ENCODE results near the gene CARNS1.

The CARNS1 gene

DNA sequence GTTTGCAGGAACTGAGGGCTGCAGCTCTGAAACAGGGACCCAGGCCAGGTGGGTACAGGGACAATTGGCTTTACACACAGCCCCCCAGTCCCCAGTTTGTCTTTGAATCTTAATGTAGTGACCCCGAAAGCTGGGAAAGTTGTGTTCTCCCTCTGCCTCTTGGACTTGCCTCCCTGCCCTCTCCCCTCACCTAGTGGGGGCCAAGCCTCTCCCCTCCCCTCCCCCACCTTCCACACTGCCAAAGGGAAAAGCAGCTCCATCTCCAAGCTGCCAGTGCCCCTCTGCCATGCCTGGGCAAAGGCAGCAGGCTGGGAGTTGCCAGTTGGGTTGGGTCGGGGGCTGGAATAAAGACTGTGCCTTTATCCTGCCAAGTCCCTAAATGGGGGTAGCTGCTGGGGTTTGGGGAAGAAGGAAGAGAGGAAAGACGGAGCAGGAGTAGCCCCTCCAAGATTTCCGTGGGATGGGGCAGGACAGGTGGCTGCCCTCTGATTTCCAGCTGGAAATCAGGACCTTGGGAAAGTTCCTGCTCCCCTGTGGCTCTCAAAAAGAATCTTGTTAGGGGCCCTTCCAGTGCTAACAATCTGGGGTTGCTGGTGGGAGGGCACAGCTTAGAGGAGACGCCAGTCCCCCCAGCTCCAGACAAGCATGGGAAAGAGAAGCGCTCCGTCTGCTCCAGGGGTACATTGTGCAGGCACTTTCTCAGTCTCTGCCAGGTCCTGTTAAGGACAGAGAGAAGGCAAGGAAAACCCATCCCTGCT is 39.2 kb upstream of the CARNS1 start:
- DNase-seq = no peak

DNA sequence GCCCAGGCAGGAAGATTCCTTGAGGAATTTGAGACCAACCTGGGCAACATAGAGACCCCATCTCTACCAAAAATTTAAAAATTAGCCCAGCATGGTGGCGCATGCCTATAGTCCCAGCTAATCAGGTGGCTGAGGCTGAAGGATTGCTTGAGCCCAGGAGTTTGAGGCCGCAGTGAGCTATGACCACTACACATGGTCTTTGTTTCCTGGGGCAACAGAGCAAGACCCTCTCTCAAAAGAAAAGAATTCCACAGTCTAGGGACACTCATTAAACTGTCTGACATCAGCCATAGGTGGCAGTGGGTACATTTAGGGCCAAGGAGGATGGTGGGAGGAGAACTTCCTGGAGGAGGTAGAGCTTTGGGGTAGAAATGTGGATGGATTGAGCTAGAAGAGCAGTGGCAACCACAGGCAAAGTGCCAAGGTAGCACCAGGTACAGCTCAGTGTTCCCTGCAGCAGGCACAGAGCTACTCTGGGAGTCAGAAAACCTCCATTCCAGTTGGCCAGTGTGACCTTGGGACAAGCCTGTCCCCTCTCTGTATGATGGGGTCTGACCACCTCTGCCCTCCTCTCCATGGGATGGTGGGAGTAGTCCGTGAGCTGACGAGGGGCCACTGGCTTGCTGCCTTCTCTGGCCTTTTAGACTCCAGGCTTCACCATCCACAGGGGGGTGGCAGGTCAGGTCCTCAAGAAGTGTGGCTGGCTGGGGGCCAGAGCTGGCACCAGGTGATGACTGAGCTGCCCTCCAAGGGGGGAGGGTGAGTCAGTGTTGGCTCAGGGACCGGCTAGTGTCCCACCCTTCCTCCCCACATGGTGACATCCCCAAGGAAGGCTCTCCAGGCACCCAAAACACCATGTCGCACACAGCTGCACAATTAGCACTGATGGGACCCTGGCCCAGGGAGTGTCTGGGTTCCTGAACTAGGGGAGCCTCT is 38.3 kb upstream of the CARNS1 start:
- no peak for DNase-seq

DNA sequence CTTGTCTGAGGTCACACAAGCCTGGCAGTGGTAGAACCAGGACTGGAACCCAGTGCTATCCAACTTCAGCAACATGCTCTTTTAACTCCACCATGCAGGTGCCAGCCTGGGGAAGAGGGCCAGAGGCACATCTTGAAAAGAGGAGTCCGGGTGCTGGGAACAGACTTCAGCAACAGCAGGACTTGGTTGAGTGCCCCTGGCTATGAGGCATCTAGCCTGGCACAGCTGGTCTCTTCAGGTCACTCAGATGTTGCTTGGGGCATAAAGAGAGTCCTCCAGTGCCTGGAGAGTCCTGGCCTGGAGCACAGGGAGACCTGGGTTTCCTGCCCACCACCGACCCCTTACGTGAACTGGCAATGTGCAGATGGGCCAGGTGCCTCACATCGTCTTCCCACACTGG is 36.9 kb upstream of the CARNS1 start:
- DNase-seq = no peak

DNA sequence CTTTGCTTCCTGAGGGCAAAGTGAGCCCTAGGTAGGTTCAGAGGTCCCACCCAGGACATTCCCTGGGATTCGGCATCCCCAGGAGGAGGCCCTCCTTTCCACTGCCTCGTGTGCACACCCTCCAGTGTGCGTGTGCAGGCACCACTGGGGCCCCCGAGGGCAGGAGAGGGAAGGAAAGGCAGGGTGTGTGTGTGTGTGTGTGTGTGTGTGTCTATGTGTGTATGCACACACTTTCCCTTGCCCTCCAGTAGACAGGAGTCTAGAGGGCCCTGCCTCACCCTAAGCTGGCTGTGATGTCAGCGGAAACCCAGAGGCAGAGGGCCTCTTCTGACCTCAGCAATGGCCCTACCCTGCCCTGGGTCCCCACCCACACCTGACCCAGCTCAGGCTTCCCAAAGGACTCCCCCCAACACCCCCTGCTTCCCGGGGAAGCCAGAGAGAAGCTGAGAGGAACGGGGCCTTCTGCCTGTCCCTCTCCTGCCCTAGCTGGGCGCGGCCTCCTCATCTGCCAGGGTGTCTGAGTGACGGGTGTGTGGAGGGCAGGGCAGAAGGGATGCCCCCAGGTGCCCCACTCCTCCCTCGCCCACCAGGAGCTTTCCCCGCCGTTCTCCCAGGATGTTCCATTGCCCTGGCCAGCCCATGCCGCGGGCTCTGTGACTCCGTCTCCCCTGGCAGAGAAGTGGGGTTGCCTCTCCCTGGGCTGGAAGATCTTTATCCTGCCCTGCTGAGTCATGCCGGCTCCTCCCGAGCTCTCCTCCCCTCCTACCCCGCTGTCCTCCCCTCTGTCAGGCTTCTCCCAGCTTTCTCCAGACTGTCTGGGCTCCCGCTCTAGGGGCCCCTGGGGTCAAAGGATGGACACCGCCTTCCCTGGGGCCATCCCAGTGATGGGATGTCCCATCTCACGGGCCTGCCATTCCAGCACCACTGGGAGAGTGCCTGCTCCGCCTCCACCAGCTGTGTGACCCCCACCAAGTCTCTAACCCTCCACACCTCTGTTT is 36.1 kb upstream of the CARNS1 start:
- no peak for DNase-seq

DNA sequence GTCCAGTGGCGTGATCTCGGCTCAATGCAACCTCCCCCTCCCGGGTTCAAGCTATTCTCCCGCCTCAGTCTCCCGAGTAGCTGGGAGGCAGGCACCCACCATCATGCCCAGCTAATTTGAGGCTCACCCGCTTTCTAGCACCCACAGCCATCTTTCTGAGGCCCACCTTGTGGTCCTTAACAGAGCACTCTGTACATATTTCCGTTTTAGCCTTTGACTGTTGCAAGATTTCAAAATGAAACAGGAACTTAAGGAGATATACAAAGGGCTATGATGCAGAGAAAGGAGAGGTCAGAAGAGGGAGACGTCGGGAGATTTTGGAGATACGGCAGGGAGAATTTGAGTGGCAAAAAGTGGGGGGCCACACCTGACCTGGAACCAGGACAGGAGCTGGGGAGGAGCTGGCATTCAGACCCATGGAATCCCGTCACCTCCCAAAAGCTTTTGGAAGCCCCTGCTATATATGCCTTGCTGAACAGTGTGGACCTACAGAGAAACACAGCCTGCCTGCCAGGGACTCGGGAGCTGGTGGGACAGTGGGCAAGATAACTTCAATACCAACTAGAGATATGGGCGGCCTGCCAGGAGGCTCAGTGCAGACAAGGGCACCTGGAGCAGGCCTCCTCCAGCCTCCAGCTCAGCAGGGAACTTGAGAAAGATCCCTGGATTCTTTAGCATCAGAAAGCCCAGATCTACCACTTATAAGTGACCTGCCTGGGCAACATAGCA is 34.1 kb upstream of the CARNS1 start:
- DNase-seq = no peak

DNA sequence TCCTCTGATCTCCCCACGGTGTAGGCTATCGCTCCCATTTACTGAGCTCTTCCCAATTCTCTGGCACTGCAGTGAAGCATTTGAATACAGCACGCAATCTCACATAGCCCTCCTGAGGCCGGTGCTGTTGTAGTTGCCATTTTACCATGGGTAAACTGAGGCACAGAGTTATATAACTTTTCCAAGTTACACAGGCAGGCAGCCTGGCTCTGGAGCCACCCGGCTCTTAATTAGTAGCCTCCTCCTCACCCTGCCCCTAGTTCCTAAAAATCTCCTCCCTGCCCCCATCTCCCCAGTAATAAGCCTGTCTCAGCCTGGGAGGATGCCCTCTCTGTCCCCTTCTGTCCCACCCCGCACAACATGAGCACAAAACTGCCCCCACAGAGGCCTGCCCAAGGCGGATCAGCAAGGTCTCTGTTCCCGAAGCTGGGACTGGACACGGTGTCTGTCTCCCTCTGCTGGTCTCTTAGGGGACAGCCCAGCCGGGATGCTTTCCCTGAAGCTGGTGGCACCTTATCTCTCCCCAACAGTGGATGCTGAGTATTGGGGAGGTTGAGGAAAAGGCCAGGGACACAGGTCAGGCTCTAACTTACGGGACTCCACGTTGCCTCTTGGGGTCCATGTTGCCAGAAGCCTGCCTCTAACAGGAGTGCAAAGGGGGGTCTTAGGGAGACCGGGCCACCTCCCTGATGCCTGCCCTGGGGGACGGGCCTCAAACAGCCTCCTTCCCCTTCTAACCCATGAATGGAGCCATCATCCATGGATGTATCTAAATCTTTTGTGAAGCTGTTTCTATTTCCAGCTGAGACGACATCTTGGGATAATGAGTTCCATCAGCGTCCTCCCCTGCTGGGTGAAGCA is 33.0 kb upstream of the CARNS1 start:
- peak; percentile 53 for DNase-seq

DNA sequence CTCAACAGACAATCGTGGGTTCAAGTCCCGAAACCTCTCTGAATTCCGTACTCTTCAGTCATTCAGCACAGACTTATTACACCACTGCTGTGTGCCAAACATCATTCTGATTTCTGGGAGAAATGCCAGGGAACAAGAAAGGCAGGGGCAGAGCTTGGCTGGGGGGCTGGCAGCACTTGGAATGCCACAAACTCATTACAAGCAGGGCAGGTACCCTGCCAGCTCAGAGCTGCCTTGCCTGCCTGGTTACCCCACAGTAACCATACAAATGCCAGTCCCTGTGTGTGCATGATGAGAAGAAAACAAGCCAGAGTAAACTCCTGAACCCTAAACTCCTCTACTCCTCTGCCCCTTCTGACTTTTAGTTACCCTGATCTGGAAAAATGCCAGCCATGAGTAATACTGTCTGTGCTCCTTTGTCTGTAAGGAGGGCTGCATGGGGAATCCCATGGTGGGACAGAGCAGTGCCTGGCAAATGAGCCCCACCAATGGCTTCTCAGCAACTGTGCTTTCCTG is 30.6 kb upstream of the CARNS1 start:
- no peak for DNase-seq

DNA sequence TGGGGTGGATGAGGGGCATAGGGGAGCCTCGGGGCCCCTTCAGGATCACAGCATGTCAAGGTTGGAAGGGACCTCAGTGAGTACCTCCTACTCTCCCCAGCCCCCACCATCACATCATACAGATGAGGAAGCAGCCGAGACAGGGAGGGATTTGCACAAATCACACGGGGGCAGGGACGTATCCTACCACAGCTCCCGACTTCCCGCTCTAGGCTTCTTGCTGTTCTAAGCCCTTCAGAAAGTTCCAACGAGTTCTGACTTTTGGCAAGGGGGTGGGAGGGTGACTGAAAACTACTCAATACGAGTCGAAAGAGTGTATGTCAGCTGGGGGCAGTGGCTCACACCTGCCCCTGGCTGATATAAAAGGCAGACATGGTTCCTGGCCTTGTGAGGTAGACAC is 28.4 kb upstream of the CARNS1 start:
- DNase-seq = no peak

DNA sequence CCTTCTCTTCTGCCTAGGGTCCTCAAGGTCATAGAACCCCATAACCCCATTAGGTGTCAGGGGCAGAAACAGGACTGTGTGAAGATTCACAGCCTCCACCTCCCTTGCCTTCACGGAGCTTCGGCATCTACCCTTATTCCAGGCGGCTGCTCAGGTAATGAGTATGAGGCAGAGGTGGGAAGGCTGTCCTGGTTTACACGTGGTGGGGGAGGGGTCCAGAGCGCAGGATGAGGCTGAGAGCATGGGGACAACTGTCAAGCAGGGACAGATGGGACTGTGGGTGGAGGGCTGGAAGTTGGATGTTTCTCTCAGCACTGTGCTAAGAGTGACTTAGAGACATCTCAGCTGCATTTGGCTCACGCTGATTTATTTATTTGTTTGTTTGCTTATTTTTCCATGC is 28.0 kb upstream of the CARNS1 start:
- no peak for DNase-seq

DNA sequence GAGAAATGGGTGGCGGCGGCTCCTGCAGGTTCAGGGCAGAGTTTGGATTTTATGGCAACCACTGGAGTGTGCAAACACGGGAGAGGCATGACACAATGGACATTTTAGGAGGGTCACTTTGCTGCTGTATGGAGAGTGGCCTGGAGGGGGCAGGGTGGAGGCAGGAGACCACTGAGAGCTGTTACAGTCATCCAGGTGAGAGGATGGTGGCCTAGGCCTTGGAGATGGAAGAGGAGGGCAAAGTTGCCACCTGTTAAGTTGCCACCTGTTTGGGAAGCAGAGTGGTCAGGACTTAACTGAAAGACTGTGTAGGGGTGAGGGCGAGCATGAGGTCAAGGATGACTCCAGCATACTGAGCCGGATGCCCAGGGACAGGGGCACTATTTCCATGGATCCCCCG is 26.0 kb upstream of the CARNS1 start:
- no peak for DNase-seq

DNA sequence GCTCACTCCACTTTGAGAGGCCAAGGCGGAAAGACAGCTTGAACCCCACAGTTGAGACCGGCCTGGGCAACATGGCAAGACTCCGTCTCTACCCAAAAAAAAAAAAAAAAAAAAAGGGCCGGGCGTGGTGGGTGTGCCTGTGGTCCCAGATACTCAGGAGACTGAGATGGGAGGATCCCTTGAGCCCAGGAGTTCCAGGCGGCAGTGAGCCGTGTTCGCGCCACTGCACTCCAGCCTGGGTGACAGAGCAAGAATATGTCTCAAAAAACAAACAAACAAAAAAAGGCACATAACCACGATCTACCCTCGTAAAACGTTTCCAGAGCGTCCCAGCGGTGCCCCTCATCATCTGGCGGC is 24.6 kb upstream of the CARNS1 start:
- DNase-seq = no peak

DNA sequence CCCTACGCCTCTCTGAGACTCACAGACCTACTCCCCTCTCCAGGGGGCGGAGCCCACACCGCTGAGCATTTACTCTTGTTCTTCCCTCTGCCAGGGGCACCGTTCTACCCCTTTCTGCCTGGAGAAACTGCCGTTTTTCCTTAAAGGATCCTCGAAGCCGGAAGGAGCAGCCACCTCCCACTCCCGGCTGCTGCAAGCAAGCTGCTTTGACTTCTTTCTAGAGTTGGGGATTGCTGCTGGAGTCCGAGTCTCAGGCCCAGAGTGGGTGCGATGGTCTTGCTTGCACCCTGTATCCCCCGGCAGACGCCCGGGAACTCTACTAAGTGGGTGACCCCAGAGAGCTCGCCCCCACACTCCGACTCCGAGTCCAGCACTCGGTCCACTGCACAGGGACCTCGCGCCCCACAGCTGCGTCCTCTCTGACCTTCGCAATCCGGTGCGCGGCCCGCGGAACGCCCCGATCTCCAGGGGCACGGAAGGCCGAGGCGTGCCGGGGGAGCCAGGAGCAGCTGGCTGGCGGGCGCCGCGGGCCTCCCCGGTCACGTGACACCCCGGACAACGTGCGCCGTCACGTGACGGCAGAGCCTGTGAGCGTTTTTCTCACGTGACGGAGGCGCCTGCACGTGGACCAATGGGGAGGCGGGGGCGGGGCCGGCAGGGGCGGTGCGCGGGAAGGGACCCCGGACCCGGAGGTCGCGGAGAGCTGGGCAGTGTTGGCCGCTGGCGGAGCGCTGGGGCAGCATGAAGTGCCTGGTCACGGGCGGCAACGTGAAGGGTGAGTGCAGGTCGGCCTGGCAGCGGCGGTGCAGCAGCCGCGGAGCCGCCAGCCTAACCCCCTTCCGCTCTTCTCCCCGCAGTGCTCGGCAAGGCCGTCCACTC is 23.9 kb upstream of the CARNS1 start, which contains the start of gene RAD9A:
TSS of gene RAD9A (plus strand) at position 683 of the 879 bp plus-strand sequence. CDS start at position 742, 59 bp downstream.
- peak; percentile 95 for DNase-seq

DNA sequence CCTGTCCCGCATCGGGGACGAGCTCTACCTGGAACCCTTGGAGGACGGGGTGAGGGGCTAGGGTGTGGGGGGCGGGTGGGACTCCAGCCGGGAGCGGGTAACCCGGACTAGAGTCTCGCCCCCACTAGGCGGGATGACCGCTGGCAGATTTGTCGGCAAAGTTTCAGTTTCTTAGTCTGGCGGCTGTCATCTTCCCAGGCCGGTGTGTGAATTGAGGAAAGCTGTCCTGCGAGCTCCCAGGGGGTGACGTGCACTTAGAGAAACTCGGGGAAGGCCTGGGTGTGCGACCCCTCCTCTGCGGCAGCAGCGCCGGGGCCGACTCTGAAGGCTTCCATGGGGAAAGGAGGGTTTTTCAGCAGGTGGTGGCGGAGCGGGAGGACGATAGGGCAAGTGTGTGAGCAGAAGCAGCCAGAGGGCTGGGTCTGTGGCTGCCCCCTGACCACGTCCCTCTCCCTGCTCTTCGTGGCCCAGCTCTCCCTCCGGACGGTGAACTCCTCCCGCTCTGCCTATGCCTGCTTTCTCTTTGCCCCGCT is 23.2 kb upstream of the CARNS1 start:
- no peak for DNase-seq

DNA sequence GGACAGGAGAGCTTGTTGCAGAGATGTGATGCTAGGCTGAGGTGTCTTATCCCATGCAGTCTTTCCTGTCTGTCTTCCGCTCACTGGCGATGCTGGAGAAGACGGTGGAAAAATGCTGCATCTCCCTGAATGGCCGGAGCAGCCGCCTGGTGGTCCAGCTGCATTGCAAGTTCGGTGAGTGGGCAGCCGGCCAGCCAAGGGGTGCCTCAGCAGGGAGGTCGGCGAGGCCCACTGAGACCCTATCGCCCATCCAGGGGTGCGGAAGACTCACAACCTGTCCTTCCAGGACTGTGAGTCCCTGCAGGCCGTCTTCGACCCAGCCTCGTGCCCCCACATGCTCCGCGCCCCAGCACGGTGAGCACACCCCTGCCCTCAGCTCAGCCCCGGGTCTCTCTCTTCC is 22.0 kb upstream of the CARNS1 start:
- DNase-seq = no peak

DNA sequence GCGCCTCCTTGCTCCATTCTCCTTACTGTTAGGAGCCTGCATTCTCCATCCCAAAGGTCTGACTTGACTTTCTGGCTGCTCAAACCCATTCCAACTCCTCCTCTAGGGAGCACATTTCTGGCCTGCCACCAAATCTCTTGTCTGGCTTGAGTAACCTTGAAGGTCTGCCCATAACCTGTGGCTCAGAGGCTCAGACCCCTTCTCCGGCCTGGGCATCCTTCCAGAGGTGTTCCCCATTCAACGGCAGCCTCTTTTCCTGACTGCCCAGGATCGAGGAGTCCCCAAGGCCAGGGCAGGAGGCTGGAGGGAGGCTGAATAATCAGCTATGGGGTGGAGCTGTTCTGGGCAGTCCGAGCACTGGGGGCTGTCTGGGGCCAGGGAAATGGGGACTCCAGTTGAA is 21.5 kb upstream of the CARNS1 start:
- no peak for DNase-seq

DNA sequence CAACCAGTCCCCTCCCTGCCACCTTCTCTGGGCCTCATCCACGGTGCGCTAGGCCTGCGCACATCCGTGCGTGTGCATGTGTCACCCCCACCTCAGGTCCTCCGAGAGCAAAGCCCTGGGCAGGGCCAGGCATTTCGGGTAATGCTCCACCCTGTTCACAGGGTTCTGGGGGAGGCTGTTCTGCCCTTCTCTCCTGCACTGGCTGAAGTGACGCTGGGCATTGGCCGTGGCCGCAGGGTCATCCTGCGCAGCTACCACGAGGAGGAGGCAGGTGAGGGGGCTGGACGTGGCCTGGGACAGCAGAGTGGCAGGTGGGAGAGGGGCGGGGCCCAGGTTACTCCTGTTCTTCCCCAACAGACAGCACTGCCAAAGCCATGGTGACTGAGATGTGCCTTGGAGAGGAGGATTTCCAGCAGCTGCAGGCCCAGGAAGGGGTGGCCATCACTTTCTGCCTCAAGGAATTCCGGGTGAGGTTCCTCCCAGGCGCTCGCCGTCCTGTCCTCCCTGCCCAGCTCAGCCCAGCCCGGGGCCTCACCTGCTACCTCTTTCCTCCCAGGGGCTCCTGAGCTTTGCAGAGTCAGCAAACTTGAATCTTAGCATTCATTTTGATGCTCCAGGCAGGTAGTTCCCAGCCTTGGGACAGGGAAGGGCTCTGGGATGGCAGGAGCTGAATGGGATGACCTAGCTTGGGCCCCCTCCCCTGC is 19.8 kb upstream of the CARNS1 start:
- DNase-seq = no peak

DNA sequence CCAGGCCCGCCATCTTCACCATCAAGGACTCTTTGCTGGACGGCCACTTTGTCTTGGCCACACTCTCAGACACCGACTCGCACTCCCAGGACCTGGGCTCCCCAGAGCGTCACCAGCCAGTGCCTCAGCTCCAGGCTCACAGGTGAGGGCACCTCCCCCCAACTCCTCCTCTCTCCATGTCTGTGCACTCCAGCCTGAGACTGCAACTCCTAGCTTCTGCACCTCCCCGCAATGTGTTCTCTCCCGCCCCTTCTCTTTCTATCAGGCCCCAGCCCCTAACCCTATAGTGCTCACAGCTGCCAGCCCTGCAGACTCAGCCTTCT is 19.3 kb upstream of the CARNS1 start:
- no peak for DNase-seq

DNA sequence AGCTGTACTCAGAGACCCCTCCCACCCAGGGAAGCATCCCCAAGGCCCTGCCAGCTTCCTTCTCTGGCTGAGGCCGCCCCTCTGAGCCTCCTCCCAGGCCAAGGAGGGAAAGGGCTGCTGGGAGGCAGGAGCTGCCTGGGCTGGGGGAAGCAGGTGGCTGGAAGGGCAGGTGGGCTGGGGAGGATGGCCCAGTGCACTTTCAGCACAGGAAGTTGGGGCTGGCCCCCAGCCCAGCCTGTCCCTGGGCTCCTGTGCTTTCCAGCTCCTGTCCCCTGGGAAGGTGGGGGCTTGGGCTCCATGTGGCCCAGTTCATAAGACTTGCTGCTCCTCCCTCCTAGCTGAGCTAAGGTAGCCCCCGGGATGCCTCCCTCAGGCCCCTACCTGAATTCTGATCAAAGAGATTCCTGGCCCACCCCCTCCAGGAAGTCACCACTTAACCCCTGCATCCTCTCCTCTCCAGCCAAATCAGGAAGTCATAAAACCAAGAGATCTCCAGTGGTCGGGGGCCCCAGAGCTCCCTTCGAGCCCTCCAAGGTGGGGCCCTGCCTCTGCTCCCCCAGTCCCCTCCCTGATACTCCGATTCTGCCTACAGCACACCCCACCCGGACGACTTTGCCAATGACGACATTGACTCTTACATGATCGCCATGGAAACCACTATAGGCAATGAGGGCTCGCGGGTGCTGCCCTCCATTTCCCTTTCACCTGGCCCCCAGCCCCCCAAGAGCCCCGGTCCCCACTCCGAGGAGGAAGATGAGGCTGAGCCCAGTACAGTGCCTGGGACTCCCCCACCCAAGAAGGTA is 18.7 kb upstream of the CARNS1 start:
- no peak for DNase-seq

Measured in NCI-H774 (cell line).